Stimulated activated CD4-positive, alpha-beta T cell treated with anti-CD3 and anti-CD28 coated beads, Interleukin-12 subunit alpha, Interleukin-12 subunit beta, amount 100 ng/mL, for 24 hours (primary cell): ENCODE data around the gene KIF3A.
"Not testable (repeated sequence)": the region's sequence is repeated elsewhere in the genome, so short reads cannot be mapped to it uniquely, and the experiment has no call there.

ENCODE experiments used
- DNase-seq, 2 experiments: peaks; one replicate each; pipeline ENCODE4 v3.0.0-alpha.2; 2020; ENCODE audit warnings: low read depth in 2 of 2

Gene KIF3A

DNA sequence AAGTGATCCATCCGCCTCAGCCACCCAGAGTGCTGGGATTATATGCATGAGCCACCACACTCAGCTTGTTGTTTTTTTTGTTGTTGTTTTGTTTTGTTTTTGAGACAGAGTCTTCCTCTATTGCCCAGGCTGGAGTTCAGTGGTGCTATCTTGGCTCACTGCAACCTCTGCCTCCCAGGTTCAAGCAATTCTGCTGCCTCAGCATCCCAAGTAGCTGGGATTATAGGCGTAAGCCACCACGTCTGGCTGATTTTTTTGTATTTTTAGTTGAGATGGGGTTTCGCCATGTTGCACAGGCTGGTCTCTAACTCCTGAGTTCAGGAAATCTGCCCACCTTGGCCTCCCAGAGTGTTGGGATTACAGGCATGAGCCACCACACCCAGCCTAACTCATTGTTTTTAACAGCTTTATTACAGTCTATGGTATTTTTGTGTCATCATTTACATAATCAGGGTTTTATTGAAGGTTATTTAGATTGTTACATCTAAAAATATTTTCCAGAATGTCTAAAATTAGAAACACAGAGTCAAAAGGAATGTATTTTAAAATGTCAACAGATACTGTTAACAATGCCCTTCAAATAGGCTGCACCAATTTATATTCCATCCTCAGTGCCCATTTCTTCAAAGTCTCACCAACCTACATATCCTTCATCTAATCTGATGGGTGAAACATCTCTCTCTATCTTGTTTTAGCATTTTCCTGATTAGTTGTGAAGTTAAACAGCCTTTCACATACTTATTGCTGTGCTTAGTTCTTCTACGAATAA is 18.6 kb downstream of the KIF3A start:
- DNase-seq = no peak

DNA sequence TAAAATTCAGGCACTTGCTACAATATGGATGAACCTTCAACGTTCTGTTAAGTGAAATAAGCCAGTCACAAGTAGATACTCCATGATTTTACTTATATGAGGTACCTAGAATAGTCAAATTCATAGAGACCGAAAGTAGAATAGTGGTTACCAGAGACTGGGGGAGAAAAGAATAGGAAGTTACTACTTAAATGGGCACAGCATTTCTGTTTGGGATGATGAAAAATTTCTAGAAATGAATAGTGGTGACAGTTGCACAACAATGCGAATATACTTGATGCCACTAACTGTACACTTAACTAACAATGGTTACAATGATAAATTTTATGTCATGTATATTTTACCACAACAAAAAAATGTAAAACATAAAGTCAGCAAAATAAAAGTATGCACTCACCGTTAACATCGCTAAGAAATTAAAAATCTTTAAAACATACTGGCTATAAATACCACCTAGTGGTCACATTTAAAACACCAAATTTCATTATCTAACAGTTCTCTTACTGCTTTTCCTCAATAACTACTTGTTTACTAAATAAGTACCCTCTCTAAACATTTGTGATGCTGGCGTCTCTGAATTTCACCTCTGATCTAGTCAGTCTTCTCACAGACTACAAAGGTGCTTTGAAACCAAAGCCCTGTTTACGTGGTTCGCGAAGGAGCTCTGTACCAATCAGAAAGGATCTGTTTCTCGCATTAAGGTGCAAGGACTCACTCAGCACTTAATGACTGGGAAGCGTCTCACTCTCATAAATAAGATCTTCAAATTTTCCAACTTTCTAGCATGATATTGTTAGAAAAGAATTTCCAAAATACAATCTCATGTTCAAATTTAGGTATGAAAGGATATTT is 22.7 kb downstream of the KIF3A start:
- no peak for DNase-seq

DNA sequence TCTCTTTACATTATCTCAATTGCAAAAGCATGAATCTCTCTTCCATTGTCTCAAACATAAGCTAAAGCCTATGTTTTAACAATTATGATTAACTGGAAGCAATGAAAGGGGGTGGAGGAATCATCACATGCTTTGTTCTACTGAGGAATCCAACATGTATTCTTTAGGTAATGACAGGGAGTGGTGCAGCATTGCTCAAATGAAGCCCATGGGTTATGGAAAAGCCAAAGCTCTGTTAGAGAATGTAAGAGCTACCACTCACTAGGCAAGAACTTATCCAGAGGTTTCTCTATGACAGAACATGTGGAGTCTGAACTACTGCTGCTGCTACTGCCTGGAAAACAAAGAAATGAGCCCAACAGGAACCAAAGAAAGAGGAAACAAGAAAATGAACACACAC is 28.7 kb downstream of the KIF3A start:
- DNase-seq = no peak

DNA sequence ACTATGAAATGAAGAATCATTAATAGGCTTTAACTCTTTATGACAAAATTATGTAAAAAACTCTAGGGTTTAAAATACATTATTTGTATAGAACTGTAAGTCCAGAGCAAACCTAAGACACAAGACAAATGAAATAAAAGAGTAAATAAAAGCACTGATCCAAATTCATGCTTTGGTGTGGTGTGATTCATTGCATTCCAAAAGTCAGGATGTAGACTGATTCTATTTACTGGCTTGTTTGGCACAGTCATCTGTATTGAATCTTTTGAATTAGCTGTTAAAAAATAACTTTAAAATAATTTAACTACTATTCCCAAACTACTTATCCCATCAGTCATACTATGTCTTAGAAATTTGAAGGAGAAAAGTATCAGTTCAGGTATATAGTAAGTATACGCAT is 32.5 kb downstream of the KIF3A start:
- no peak for DNase-seq

DNA sequence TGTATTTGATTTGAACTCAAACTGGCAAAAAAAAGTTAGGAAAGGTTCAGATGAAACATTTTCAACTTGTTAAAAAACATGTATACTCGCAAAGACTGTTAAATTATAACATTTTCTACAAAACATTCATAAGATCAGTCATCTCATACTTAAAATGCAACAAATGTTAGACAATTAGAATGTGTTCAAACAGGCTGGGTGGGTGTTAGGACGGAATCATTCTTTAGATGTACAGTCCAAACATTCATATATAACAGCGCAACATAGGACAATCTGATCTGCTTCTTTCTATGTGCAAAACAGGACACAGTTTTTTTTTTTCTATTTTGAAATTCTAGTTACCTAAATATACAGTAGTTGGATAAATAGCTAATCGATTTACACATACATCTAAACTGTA is 41.4 kb downstream of the KIF3A start:
- no peak for DNase-seq

DNA sequence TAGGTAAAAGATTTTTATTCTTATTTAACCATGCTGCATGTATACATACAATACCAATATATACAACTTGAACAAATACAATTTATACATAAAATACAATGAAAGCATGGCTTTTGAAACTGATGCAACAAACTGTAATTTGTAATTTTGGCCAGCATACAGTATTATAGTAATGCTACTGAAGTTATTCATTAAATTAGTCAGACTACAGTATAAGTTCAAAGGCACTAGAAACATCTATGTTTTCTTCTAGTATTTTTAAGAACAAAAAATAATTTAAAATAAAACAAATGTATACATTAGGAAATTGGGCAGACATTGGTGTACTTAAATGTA is 44.7 kb downstream of the KIF3A start:
- no peak for DNase-seq

DNA sequence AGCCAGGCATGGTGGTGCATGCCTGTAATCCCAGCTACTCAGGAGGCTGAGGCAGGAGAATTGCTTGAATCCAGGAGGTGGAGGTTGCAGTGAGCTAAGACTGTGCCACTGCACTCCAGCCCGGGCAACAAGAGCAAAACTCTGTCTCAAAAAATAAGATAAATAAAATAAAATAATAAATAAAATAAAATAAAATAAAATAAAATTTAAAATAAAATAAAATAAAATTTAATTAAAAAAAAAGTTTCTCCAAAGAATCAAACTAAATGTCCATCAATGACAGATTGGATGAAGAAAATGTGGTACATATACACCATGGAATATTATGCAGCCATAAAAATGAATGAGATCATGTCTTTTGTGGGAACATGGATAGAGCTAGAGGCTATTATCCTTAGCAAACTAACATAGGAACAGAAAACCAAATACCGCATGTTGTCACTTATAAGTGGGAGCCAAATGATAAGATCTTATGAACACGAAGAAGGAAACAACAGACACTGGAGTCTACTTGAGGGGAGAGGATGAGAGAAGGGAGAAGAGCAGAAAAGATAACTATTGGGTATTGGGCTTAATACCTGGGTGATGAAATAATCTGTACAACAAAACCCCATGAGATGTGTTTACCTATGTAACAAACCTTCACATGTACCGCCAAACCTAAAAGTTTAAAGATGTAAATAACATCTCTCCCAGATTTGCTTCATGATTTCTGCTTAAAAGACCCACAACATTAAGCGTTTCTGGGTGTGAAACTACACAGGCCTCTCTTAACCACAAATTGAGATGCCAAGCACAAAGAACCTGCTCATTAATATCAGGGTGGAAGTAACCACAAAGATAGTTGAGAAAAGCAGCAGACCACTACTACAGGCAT is 45.4 kb downstream of the KIF3A start:
- not testable (repeated sequence) for DNase-seq

DNA sequence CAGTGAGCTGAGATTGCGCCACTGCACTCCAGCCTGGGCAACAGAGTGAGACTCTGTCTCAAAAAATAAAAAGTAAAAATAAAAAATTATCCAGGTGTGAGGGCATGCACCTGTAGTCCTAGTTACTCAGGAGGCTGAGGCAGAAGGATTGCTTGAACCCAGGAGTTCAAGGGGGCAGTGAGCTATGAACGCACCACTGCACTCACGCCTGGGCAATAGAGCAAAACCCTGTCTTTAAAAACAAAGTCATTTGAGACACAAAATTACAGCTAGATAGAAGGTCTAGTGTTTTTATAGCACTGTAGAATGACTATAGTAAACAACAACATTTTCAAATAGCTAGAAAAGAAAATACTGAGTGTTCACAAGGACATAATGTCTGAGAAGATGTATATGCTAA is 47.2 kb downstream of the KIF3A start:
- no peak for DNase-seq

DNA sequence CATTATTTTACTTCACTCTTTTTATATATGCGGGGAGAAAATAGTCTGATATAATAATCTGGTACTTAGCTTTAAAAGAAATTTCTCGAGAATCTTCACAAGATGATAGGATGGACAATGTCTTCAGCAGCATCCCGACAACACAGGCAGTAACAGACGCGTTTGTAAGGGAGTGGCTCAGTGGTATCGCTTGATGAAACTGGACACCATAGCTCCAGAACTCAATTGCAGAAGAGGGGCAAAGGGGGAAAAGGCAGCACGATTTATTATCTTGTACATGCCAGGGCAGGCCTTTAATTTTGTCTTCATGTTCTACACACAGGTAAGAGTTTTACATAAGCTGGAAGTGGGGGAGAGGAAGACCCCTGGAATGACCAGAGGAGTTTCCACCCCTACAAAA is 47.8 kb downstream of the KIF3A start:
- no peak for DNase-seq

DNA sequence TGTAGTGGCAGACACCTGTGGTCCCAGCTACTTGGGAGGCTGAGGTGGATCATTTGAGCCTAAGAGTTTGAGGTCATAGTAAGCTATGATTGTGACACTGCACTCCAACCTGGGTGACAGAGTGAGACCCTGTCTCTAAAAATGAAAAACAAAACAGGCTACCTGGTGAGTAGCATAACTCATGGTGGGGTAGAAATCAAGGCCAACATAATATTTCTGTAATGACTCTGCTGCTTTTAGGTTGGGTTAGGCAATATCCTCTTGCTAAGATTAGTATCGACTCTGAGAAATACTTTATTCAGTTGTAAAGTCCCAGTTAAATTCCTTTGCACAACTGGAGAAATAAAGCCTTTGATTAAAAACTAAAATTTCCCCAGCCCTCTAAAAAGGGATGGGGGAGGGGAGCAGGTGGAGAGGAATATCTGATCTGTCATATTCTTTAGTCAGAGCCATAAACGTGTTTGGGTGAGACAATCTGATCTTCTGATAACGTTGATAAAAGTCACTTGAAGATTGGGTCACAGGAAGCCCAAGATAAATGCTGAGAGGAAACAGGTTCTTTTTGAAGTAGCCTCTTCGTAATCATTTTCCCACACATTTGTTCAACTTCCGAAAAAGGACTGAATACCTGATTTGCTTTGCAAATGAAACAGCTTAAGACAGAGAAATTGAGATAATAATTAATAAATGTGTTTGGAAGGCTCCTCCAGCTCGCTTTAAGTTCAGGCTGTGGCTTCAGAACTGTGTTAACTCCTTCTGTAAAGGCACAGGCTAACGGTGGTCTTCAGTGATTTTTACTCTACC is 48.6 kb downstream of the KIF3A start:
- DNase-seq = no peak

DNA sequence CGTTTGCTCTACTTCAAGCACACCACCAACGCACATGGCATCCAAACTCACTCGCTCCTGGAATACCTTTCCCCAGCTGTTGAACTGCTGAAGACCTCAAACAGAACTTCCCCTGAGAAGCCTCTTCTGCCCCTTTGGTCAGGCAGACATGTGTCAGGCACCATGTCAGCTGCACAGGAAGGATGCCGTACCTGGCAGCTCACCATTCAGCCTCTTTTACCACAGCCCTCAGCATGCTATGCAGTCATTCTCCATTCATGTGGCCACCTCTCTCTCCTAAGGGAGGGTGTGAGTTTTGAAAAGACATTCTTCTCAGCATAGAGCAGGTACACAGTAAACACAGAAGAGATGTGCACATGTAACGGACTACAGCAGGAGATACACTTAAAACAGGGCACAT is 49.4 kb downstream of the KIF3A start:
- no peak for DNase-seq

DNA sequence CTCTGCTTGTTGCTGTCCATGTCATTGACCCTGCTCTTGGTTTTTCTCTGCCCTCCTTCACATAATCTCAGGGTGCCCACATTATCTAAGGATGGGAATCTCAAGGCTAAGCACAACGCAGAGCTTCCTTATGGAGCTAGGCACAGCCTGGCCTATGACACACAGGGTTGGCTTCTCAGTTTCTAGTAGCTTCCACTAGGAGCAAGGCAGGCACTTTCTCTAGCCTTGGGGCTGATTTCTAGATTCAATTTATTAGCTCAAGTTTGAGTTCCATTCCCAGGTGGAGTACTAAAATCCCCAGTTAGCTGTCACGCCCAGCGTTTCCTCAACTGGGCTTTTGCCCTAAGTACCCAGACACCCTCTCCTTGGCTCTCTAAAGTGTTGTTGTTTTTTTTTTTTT is 51.2 kb downstream of the KIF3A start:
- DNase-seq = no peak

DNA sequence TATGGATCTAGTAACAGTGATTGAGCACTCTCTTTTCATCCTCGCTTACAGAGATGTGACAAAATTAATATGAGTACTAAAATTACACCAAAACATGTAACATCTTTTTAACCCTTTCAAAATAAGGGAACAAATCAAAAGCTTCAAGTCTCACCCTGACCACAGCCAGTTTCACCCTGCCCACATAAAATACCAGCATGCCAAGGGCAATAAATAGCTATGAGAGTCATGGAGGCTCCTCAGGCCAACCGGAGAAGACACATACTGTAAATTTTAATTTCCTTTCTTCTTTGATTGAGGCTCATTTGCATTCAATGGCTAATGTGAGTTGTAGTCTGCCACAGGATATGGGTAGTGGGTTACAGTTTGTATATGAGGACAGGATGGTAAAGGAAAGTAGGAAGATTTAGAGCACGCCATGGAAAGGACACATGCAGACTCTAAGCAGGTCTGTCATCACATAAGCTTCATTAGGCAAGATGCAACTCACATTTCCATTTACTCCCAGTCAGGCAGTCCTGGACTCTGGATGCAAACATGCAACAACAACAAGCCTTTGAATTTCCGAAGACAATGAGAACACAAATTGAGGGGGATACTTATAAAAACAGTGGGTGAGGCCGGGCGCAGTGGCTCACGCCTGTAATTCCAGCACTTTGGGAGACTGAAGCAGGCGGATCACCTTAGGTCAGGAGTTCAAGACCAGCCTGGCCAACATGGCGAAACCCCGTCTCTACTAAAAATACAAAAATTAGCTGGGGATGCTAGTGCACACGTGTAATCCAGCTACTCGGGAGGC is 52.2 kb downstream of the KIF3A start:
- DNase-seq = no peak

DNA sequence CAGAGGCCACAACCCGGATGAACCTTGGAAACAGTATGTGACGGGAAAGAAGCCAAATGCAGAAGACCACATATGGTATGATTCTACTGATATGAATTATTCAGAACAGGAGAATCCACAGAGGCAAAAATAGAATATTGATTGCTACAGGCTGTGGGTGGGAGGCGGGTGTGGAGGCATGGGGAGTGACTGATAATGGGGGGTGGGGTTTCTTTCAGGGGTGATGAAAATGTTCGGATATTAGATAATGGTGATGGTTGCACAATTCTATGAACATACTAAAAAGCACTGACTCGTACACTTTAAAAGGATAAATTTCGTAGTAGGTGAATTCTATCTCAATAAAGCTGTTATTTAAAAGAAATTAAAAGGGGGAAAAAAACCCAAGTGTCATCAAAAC is 52.9 kb downstream of the KIF3A start:
- DNase-seq = no peak

DNA sequence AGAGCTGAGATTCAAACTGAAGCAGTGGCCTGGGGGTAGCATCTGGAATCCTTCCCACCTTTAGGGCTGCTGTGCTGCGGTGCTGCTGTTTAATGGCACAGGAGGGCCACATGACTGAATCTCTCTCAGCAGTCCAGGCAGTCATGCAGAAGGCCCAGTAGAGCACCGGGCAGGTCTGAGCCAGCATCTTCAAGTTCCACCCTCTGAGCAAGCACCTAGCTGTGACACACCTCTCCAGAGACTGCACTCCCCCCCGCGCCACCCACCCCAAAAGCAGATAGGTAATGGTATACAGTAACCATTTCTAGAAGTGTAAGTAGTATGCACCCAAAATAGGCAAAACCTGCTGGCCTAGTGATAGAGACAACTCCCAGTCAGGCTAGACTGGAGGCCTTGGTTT is 55.4 kb downstream of the KIF3A start:
- DNase-seq = no peak

DNA sequence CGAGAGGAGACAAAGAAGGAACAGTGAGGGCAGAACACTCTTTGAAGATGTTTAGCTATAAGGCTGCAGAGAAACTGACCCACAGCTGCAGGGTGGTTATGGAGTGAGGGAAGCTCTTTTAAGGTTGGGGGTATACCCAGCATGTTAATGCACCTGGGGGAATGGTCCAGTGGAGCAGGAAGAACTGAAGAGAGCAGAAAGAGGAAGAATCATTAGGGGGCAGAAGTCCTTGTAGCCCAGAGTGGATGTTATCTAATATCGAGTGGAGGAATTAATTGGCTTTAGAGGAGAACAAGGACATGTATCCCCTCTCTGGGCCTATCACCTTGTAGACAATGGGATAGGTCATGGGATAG is 55.9 kb downstream of the KIF3A start:
- DNase-seq = no peak

DNA sequence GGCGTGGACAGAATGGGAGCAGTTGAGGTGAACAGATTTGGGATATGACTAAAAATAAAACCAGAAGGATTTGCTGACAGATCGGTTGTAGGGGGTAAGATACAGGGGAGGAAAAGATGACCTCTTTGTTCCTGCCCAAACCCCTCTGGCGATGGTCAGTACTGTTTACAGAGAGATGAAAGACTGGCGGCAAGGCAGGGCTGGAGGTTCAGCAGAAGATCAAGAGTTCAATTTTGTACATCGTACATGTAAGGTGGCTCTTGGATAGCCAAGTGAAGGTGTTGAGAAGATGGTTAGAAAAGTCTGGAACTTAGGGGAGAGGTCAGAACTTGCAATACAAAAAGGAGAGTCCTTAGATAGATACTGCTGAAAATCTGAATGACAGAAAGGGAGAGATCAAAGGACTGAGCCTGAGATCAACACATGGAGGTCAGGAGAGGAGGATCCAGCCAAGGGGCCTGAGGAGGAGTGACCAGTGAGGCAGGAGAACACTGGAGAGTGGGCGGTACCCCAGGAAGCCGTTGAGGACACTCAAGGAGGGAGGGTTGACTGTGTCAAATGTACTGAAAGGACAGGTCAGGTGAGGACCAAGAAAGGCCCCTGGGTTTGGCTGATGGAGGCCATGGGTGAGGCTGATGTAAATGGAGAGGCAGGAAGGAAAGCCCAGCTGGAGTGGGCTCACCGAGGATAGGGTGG is 56.4 kb downstream of the KIF3A start:
- no peak for DNase-seq

DNA sequence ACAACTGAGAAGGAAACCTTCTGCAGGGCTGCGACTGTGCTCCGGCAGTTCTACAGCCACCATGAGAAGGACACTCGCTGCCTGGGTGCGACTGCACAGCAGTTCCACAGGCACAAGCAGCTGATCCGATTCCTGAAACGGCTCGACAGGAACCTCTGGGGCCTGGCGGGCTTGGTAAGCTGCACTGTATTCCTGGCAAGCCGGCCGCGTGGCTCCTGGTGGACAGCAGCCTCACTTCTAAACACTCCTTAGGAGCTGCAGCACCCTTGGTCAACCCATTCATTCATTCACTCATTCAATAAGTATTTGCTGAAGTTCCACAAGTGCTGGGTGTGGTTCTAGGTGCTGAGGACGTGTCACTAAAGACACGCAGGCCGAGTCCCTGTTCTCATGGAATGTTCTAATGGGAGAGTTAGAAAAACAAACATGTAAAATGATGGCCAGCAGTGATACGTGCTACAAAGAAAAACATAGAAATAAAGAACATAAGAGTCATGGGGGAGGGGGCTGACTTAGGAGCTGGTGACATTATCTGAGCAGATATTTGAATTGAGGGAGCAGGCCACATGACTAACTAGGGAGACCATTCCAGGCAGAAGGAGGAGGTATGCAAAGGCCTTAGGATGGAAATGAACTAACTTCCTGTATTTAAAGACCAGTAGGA is 57.5 kb downstream of the KIF3A start:
- DNase-seq = no peak

DNA sequence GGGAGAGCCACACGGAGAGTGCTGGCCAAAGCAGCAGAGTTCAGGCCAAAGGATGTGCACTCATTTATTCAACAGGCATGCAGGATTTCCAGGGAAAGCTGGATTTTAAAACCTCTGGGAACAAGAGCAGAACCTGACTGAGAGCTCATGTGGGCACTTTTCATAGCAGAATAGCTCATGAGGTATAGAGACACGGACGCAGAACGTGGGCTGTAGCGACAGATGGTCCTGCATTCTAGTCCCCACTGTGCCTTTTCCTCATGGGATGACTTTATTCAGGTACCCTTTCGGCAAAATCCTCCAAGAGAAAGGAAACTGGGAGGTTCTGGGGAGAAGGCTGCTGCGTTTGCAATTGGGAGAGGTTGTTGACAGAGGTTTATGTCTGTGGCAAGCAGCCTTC is 58.2 kb downstream of the KIF3A start:
- DNase-seq = no peak

DNA sequence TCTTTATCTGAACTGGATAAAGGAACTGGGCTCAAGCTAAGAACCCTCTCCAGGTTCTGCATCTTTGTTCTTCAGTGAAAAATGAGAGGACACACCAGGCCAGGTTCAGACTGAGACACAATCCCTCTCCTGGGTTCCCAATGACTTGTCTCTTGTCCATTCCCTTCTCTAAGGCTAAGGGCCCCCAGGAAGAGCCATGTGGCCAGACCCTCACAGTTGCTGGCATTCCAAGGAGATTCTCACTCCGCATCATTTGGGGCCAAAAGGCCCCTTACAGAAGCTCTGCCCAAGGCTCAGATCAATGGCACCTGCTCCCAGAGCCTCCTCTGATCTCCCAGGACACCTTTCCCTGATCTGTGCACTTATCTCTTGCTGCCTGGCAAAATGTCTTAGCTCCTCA is 58.6 kb downstream of the KIF3A start:
- DNase-seq = no peak
